HepG2 (cell line): ENCODE results near the gene CCDC70. TPM values are rescaled to one million over a fixed set of nuclear protein-coding genes. Genes with fewer than 3 reads are reported as not detected.

Experiments used
- FOXC1 ChIP-seq: sonication (generic); formaldehyde crosslinking; IDR thresholded peaks from 2 replicates; pipeline ENCODE4 v1.8.0; 2022; ENCODE audit warnings: mild to moderate bottlenecking, missing genetic modification reagents, borderline replicate concordance
- FOXK2 ChIP-seq: fragments of 450-650 bp; IDR thresholded peaks from 2 replicates; pipeline ENCODE4 v1.6.1; 2016
- GPN1 ChIP-seq: sonication (generic); formaldehyde crosslinking; IDR thresholded peaks from 2 replicates; pipeline ENCODE4 v1.5.1; 2020; ENCODE audit warnings: missing genetic modification reagents, borderline replicate concordance
- NFE2L2 ChIP-seq: fragments of 150-350 bp; IDR thresholded peaks from 2 replicates; pipeline ENCODE4 v1.6.1; 2014; ENCODE audit warnings: low read length
- NRL ChIP-seq: sonication (generic); formaldehyde crosslinking; IDR thresholded peaks from 2 replicates; pipeline ENCODE4 v1.5.0; 2020; ENCODE audit warnings: missing genetic modification reagents, mild to moderate bottlenecking, moderate library complexity, borderline replicate concordance
- STAT5B ChIP-seq: sonication (generic); formaldehyde crosslinking; IDR thresholded peaks from 2 replicates; pipeline ENCODE4 v1.4.0; 2020; ENCODE audit warnings: missing genetic modification reagents
- ZNF232 ChIP-seq: sonication (generic); formaldehyde crosslinking; IDR thresholded peaks from 2 replicates; pipeline ENCODE4 v1.4.0; 2020; ENCODE audit warnings: missing genetic modification reagents, borderline replicate concordance
- ZNF3 ChIP-seq: IDR thresholded peaks from 2 replicates; pipeline ENCODE4 v1.7.0; 2017; ENCODE audit warnings: inconsistent platforms
- ZNF44 ChIP-seq: sonication (generic); formaldehyde crosslinking; IDR thresholded peaks from 2 replicates; pipeline ENCODE4 v1.5.1; 2020; ENCODE audit warnings: mild to moderate bottlenecking, missing genetic modification reagents
- ZNF451 ChIP-seq: sonication (generic); formaldehyde crosslinking; IDR thresholded peaks from 2 replicates; pipeline ENCODE4 v1.5.0; 2020; ENCODE audit warnings: mild to moderate bottlenecking, missing genetic modification reagents
- ZNF569 ChIP-seq: sonication (generic); formaldehyde crosslinking; IDR thresholded peaks from 2 replicates; pipeline ENCODE4 v1.5.0; 2020; ENCODE audit warnings: mild to moderate bottlenecking, missing genetic modification reagents, moderate library complexity, borderline replicate concordance
- ZNF788 ChIP-seq: sonication (generic); formaldehyde crosslinking; IDR thresholded peaks from 2 replicates; pipeline ENCODE4 v1.5.0; 2020; ENCODE audit warnings: mild to moderate bottlenecking, missing genetic modification reagents, borderline replicate concordance
- ZNF792 ChIP-seq: IDR thresholded peaks from 2 replicates; pipeline ENCODE4 v1.6.1; 2016
- polyA plus RNA-seq, 8 experiments: library from polyadenylated mRNA; depleted of rRNA in 3 of 8; stranded (reverse) in 7 of 8; unstranded in 1 of 8; fragments of >200 nt; fragmentation: Illumina TruSeq in 4 of 8; extraction: Trizol in 4 of 8; gene quantifications; 2 replicates each; pipeline versions ENCODE4 v1.2.1 to v1.2.3, GENCODE V29; 2011 to 2016; ENCODE audit warnings: low read depth in 4 of 8, missing spikeins in 1 of 8, mixed read lengths in 1 of 8; ENCODE audit not compliant: insufficient read depth in 1 of 8
- total RNA-seq, 5 experiments: library from RNA; depleted of rRNA; stranded (reverse); fragments of >200 nt; fragmentation: Illumina TruSeq; extraction: Trizol; gene quantifications; 2 replicates each; pipeline ENCODE4 v1.2.3, GENCODE V29; 2016; ENCODE audit warnings: low read depth in 1 of 5
- TF ChIP-seq, protein P1 (sequence below): sonication (generic); formaldehyde crosslinking; conservative IDR thresholded peaks from 2 replicates; pipeline ENCODE4 v1.4.0; 2020; ENCODE audit warnings: missing genetic modification reagents
- TF ChIP-seq, protein P2 (sequence below): sonication (generic); formaldehyde crosslinking; conservative IDR thresholded peaks from 2 replicates; pipeline ENCODE4 v1.4.0; 2020; ENCODE audit warnings: missing genetic modification reagents
- TF ChIP-seq, protein P3 (sequence below): sonication (generic); formaldehyde crosslinking; IDR thresholded peaks from 2 replicates; pipeline ENCODE4 v1.8.1; 2023; ENCODE audit warnings: mild to moderate bottlenecking, missing genetic modification reagents
- TF ChIP-seq, protein P4 (sequence below): sonication (generic); formaldehyde crosslinking; IDR thresholded peaks from 2 replicates; pipeline ENCODE4 v1.4.0; 2020; ENCODE audit warnings: missing genetic modification reagents
- TF ChIP-seq, protein P5 (sequence below): sonication (generic); formaldehyde crosslinking; IDR thresholded peaks from 2 replicates; pipeline ENCODE4 v1.8.1; 2022; ENCODE audit warnings: low read depth, mild to moderate bottlenecking, missing genetic modification reagents

The CCDC70 gene
- total and polyA plus RNA-seq, 2 of the 13 experiments (the other 11 are each of a cell fraction or from before 2014, with no cell fraction given): 0.13 TPM; not detected in 1

DNA sequence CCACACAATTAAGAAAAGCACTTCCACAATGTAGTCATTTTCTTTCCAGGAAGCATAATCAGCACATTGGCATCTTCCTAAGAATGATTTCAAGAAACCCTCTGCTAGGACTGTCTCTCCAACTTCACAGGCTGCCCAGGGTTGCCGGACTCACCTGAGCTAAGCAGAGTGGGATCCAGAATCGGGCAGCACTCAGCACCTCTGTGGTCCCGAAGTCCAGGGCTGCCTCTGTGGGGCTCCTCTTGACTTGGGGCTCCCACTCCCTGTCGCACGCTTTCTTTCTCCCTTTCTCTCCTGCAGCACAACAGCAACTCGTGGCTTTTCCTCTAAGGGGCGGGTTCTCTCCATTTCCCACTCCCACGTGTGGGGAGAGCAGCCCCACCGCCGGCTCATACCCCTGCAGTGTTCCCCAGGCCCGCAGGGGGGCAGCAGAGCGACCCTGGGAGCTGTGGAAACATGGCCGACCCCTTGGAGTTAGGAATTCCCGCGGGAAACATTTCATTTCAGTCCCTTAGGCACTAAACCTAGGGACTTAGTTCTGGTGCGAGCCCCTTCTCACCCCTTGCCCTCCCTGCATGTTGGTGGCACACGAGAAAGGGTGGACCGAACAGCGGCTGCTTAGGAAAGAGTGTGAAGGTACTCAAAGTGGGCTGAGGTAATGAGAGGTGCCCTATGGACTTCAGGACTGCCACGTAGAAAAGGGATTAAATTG, 16.8 kb upstream of the CCDC70 start, which contains the start of gene TMEM272 (continued):
- TF ChIP-seq FOXC1 (CRISPR knock-in tag) (no peak), GPN1 (no peak), NFE2L2 (no peak), ZNF569 (CRISPR knock-in tag) (no peak), STAT5B (CRISPR knock-in tag) (0 out of 2 replicates have a peak, but pooled peaks have one; percentile 25), ZNF792 (CRISPR knock-in tag) (no peak), ZNF232 (CRISPR knock-in tag) (no peak), ZNF3 (CRISPR knock-in tag) (no peak), ZNF44 (no peak), NRL (no peak), ZNF788 (CRISPR knock-in tag) (peak; percentile 49; the same call in 1 of the 2 replicates), ZNF451 (CRISPR knock-in tag) (no peak), FOXK2 (no peak)
- TF ChIP-seq, protein P1, sequence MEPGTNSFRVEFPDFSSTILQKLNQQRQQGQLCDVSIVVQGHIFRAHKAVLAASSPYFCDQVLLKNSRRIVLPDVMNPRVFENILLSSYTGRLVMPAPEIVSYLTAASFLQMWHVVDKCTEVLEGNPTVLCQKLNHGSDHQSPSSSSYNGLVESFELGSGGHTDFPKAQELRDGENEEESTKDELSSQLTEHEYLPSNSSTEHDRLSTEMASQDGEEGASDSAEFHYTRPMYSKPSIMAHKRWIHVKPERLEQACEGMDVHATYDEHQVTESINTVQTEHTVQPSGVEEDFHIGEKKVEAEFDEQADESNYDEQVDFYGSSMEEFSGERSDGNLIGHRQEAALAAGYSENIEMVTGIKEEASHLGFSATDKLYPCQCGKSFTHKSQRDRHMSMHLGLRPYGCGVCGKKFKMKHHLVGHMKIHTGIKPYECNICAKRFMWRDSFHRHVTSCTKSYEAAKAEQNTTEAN (CRISPR knock-in tag): no peak
- TF ChIP-seq, protein P2, sequence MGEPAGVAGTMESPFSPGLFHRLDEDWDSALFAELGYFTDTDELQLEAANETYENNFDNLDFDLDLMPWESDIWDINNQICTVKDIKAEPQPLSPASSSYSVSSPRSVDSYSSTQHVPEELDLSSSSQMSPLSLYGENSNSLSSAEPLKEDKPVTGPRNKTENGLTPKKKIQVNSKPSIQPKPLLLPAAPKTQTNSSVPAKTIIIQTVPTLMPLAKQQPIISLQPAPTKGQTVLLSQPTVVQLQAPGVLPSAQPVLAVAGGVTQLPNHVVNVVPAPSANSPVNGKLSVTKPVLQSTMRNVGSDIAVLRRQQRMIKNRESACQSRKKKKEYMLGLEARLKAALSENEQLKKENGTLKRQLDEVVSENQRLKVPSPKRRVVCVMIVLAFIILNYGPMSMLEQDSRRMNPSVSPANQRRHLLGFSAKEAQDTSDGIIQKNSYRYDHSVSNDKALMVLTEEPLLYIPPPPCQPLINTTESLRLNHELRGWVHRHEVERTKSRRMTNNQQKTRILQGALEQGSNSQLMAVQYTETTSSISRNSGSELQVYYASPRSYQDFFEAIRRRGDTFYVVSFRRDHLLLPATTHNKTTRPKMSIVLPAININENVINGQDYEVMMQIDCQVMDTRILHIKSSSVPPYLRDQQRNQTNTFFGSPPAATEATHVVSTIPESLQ (CRISPR knock-in tag): no peak
- TF ChIP-seq, protein P3, sequence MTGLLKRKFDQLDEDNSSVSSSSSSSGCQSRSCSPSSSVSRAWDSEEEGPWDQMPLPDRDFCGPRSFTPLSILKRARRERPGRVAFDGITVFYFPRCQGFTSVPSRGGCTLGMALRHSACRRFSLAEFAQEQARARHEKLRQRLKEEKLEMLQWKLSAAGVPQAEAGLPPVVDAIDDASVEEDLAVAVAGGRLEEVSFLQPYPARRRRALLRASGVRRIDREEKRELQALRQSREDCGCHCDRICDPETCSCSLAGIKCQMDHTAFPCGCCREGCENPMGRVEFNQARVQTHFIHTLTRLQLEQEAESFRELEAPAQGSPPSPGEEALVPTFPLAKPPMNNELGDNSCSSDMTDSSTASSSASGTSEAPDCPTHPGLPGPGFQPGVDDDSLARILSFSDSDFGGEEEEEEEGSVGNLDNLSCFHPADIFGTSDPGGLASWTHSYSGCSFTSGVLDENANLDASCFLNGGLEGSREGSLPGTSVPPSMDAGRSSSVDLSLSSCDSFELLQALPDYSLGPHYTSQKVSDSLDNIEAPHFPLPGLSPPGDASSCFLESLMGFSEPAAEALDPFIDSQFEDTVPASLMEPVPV (CRISPR knock-in tag): no peak
- TF ChIP-seq, protein P4, sequence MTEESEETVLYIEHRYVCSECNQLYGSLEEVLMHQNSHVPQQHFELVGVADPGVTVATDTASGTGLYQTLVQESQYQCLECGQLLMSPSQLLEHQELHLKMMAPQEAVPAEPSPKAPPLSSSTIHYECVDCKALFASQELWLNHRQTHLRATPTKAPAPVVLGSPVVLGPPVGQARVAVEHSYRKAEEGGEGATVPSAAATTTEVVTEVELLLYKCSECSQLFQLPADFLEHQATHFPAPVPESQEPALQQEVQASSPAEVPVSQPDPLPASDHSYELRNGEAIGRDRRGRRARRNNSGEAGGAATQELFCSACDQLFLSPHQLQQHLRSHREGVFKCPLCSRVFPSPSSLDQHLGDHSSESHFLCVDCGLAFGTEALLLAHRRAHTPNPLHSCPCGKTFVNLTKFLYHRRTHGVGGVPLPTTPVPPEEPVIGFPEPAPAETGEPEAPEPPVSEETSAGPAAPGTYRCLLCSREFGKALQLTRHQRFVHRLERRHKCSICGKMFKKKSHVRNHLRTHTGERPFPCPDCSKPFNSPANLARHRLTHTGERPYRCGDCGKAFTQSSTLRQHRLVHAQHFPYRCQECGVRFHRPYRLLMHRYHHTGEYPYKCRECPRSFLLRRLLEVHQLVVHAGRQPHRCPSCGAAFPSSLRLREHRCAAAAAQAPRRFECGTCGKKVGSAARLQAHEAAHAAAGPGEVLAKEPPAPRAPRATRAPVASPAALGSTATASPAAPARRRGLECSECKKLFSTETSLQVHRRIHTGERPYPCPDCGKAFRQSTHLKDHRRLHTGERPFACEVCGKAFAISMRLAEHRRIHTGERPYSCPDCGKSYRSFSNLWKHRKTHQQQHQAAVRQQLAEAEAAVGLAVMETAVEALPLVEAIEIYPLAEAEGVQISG (CRISPR knock-in tag): 0 out of 2 replicates have a peak, but pooled peaks have one; percentile 15
- TF ChIP-seq, protein P5, sequence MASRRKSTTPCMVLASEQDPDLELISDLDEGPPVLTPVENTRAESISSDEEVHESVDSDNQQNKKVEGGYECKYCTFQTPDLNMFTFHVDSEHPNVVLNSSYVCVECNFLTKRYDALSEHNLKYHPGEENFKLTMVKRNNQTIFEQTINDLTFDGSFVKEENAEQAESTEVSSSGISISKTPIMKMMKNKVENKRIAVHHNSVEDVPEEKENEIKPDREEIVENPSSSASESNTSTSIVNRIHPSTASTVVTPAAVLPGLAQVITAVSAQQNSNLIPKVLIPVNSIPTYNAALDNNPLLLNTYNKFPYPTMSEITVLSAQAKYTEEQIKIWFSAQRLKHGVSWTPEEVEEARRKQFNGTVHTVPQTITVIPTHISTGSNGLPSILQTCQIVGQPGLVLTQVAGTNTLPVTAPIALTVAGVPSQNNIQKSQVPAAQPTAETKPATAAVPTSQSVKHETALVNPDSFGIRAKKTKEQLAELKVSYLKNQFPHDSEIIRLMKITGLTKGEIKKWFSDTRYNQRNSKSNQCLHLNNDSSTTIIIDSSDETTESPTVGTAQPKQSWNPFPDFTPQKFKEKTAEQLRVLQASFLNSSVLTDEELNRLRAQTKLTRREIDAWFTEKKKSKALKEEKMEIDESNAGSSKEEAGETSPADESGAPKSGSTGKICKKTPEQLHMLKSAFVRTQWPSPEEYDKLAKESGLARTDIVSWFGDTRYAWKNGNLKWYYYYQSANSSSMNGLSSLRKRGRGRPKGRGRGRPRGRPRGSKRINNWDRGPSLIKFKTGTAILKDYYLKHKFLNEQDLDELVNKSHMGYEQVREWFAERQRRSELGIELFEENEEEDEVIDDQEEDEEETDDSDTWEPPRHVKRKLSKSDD (CRISPR knock-in tag): no peak
